ENCODE measurements around the gene CALD1.

CALD1 gene

GRCh38 chr7:134785842-134786241, 6.4 kb downstream of the CALD1 start:
- DNase-seq (ENCODE audit: insufficient read length, low spot score): no peak
- FAIRE-seq: no peak
- TF ChIP-seq, protein P1, sequence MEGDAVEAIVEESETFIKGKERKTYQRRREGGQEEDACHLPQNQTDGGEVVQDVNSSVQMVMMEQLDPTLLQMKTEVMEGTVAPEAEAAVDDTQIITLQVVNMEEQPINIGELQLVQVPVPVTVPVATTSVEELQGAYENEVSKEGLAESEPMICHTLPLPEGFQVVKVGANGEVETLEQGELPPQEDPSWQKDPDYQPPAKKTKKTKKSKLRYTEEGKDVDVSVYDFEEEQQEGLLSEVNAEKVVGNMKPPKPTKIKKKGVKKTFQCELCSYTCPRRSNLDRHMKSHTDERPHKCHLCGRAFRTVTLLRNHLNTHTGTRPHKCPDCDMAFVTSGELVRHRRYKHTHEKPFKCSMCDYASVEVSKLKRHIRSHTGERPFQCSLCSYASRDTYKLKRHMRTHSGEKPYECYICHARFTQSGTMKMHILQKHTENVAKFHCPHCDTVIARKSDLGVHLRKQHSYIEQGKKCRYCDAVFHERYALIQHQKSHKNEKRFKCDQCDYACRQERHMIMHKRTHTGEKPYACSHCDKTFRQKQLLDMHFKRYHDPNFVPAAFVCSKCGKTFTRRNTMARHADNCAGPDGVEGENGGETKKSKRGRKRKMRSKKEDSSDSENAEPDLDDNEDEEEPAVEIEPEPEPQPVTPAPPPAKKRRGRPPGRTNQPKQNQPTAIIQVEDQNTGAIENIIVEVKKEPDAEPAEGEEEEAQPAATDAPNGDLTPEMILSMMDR (IDR thresholded peaks at IDR 0.05; ENCODE audit: insufficient read depth, missing control alignments): no peak

DNA sequence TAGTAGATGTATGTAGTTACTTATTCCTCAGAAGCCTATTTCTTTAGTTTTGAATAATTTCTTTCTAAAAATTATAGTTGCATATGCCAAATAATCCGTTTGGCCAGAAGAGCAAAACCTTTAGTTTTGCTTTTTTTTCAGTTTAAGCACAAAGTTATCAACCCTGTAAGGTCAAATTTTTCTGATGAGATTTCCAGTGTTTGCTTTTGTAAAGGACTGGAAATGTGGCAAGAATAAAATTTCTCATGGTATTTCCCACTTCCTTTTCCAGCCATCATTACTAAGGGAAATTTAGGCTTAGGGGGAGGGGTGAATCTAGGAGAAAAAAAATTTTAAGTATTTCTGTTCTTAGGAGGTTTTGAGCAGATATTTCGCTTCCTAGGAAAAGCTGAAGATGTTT, 7.6 kb downstream of the CALD1 start:
- TF ChIP-seq, protein P1 (IDR thresholded peaks at IDR 0.05; ENCODE audit: insufficient read depth, missing control alignments): no peak
- no peak for FAIRE-seq
- no peak for DNase-seq (ENCODE audit: insufficient read length, low spot score)

DNA sequence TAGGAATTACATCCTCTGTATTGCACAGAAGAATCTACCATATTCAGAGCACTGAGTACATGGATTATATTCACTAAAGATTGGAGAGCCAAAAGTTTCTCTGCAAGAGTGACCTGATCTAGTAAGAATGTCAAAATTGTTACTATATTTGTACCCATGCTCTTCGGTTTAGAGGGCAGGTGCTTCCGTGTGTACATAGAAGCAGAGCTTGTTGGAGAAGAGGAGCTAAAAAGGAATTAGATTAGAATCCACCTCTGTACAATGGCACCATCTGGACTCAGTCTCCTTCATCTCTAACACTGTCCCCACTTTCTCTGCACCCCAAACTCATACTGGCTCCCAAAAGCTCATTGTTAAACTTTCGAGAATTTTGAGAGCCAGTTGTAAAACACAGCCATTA, 8.3 kb downstream of the CALD1 start:
- TF ChIP-seq, protein P1 (IDR thresholded peaks at IDR 0.05; ENCODE audit: insufficient read depth, missing control alignments): no peak

GRCh38 chr7:134788191-134788590, 8.8 kb downstream of the CALD1 start:
- FAIRE-seq: no peak

More for the DNA sequence above, 8.3 kb downstream of the CALD1 start:
- FAIRE-seq (no peak), DNase-seq (ENCODE audit: insufficient read length, low spot score) (no peak)

DNA sequence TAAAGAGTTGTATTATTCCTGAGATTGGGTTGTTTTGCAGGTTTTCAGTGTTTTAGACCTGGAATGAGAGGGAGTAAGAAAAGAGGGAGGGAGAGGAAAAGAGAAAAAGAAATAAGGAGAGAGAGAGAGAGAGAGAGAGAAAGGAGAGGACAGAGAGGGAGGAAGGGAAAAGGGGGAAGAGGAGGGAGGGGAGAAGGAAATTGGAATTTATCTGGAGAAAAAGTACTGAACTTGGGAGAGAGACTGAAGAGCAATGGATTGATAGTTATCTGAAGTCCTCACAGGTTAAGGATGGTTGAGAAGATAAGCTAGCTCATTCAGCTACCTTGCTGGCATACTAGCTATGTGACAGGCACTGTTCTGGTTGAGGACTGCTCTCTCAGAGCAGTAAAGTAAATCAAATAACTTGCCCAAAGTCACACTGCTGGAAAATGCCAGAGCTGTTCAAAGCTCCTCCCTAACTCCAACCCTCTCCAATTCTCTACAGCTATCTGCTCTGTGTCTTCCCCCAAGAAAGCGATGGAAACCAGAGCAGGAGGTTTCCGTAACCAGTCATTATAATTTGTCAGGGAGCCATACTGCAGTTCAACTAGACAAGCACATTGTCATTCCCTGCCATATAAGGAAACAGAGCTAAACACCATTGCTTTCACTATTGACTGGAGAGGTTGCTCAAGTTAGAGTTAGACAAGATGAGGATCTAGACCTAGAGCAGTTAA, 10.7 kb downstream of the CALD1 start:
- DNase-seq (ENCODE audit: insufficient read length, low spot score) (no peak), FAIRE-seq (no peak)
- TF ChIP-seq, protein P1 (IDR thresholded peaks at IDR 0.05; ENCODE audit: insufficient read depth, missing control alignments): no peak

More at GRCh38 chr7:134788191-134788590, 8.8 kb downstream of the CALD1 start:
- DNase-seq (ENCODE audit: insufficient read length, low spot score): no peak
- TF ChIP-seq, protein P1 (IDR thresholded peaks at IDR 0.05; ENCODE audit: insufficient read depth, missing control alignments): no peak

- TF ChIP-seq, protein P1 (IDR thresholded peaks at IDR 0.05; ENCODE audit: insufficient read depth, missing control alignments): no peak
- DNase-seq (ENCODE audit: insufficient read length, low spot score): no peak
- no peak for FAIRE-seq
These were observed 13.5 kb downstream of the CALD1 start for GRCh38 chr7:134792968-134793367.

- TF ChIP-seq, protein P1 (IDR thresholded peaks at IDR 0.05; ENCODE audit: insufficient read depth, missing control alignments): no peak
- no peak for FAIRE-seq
- DNase-seq (ENCODE audit: insufficient read length, low spot score): no peak
These were observed 15.8 kb downstream of the CALD1 start for GRCh38 chr7:134795231-134795630.

All from D721Med (cell line).